Measurements from ENCODE around the gene RNF128.
"Not testable (repeated sequence)": the region's sequence is repeated elsewhere in the genome, so short reads cannot be mapped to it uniquely, and the experiment has no call there.

RNF128 gene

DNA sequence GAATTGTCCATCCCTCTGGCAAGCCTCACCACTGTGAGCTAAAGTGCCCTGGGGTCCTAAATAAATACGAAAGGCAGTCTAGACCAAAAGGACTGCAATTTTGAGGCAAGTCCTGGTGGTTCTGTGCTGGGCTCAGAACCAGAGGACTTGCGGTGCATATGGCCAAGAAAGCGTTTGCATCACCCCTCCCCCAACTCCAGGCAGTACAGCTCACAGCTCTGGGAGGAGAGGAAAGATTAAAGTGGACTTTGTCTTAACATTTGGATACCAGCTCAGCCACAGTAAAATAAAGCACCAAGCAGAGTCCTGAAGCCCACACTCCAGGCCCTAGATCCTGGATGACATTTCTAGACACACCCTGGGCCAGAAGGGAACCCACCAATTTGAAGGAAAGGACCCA lies 24.9 kb downstream of the RNF128 start:
- DNase-seq = no peak

DNA sequence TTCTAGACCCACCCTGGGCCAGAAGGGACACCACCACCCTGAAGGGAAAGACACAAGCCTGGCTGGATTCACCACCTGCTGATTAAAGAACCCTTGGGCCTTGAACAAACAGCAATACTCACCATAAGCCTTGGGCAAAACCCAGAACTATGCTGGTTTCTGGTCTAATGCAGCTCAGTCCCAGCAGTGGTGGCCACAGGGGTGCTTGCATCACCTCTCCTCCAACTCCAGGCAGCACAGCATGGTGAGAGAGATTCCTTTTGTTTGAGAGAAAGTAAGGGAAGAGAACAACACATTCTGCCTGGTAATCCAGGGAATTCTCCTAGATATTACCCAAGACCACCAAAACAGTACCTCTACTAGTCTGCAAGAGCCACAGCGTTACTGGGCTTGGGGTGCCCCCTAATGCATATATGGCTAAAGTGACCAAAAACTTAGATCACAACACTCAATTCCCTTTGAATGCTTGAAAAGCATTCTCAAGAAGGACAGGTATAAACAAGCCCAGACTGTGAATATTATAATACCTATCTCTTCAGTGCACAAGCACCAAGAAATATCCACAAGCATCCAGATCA lies 25.7 kb downstream of the RNF128 start:
- DNase-seq = no peak

DNA sequence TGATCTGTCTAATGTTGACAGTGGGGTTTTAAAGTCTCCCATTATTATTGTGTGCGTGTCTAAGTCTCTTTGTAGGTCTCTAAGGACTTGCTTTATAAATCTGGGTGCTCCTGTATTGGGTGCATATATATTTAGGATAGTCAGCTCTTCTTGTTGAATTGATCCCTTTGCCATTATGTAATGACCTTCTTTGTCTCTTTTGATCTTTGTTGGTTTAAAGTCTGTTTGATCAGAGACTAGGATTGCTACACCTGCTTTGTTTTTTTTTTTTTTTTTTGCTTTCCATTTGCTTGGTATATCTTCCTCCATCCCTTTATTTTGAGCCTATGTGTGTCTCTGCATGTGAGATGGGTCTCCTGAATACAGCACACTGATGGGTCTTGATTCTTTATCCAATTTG lies 42.8 kb downstream of the RNF128 start:
- DNase-seq = not testable (repeated sequence)

DNA sequence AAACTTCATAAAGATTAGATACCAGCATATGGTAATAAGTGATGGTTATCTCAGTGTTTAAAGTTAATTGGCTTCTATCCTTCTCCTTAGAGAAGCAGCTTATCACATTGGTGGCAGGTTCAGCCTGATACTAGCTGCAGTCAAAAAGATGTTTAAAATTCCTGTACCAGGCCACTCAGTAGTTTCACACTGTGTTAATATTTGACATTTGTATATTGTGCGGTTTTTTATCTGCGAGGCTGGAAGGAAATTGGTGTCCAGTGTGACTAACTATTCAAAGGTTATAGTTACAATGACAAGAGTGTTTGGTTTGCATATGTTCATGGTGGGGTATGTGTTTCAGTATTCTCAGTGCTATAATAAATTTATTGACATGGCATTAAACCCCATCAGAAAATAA lies 48.5 kb downstream of the RNF128 start:
- no peak for DNase-seq

DNA sequence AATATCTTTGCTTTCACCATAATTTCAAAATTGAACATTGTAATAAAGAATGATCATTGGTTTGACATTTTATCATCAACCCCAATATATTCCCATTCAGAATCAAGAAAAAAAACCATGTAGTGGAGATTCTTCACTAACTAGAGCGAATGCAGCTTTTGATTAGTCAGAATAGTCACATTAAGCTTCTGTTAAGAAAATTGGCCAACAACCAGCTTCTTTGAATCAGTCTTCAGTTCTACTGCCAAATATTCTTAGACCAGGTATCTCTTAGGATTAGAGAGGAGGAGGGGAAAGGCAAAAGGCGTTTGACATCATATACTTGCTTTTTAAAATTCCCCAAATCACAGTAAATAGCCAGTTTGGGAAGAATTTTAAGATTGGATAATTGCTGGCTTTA lies 53.8 kb downstream of the RNF128 start:
- no peak for DNase-seq

DNA sequence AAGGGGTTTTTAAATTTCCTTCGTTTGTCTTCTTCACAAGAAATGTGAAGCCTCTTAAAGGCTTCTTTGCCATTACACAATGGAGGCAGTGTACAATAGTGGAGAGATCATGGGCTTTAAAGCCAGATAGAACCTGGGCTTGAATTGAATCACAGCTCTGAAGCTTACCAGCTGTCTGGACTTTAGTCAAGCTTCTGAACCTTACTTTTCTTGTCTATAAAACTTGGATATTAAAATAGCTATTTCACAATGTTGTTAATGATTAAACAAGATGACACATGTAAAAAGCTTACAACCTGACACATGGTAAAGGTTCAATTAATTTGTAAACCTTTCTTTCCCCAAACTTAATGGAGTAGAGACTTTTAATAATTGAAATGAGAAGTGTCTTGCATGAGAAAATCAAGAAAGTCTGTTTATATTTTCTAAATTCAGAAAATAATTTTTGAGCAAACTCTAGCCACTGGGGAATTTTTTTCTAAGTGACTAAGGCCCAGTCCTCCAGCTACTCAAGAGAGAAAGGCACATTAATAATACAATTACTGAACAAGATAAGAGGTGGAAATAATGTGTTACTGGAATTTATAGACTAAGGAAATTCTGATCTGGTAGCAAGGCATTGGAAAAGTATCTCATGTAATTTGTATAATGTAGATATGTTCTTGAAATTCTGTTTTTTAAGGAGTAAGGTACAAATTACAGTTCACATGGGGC lies 54.3 kb downstream of the RNF128 start:
- no peak for DNase-seq

DNA sequence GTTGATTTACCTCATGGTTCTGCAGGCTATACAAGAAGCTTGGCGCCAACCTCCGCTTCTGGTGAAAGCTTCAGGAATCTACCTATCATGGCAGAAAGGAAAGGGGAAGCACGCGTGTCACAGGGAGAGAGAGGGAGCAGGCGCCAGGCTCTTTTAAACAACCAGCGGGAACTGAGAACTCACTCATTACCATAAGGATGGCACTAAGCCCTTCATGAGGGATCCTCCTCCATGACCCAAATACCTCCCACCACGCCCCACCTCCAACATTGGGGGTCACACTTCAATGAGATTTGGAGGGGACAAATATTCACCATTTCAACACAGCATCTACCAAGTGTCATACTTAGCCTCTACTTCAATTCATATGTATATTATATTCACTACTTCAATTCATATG lies 57.2 kb downstream of the RNF128 start:
- no peak for DNase-seq

DNA sequence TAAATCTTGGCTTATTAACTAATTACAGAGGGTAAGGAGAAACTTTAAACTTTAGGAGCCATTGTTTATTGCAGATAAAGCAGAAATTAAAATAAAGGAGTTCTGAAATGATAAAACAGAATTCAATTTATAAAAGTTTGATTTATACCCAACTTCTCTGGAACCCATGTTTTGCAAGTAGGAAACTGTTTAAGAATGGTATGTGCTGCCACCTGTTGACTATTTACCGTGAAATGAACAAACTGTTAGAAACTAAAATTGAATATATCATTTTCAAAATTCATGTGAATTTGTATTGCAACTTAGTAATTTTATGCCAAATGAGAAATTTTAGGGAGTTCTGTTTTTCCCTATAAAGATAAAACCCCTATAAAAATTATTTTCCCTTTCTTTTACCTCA lies 65.0 kb downstream of the RNF128 start:
- no peak for DNase-seq

DNA sequence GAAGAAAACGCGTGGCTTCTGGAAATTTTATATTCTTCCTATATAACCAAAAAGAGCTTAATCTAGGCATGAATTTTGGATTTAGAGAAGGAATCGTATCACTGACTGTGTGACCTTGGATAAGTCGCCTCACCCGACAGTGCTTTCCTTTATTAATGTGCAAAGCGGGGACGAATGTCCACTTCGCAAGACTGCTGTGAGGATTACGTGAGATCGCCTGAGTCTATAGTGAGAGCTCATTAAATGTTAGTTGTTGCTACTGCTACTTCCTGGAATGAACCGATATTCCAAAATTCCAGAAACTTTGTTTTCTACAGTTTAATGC lies 75.5 kb downstream of the RNF128 start:
- no peak for DNase-seq

DNA sequence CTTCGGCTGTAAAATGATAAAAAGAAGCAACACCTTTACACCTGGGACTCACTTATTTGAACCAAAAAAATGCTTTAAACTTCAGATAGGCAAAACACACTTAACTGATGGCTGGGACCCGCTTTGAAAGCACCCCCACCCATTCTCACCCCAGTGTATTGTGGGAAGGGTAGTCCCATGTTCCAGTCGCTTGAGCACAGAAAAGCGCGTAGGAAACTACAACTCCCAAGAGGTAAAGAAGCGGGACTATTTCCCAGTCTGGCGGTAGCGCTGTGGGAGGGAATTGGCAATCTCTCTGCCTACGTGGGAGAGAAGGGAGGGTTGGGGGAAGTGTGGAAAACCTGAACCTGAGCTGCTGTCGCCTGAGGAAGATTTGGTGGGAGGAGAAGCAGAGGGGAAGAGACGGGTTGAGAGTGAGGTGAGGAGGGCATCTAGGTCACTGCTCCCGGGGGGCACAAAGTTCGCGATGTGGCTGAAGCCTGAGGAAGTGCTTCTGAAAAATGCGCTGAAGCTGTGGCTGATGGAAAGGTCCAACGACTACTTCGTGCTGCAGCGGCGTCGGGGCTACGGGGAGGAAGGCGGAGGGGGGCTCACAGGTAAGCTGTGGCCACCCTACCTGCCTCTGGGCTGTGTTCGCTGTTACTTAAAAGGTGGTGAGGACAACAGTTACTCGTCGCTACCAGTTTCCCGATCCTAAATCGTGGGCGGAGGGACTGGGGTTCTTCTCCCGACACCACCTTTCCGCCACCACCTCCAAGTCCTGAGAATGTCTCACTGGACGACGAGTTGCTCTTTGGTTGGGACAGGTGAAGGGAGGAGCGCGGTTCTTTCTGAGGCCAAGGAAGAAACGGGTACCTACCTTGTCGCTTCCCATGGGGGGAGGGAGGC lies 76.1 kb downstream of the RNF128 start, which contains the start of gene TBC1D8B:
TBC1D8B (plus strand) TSS at position 286 of the 888 bp plus-strand sequence; CDS start at position 467, 181 bp downstream.
- peak; percentile 27 for DNase-seq

DNA sequence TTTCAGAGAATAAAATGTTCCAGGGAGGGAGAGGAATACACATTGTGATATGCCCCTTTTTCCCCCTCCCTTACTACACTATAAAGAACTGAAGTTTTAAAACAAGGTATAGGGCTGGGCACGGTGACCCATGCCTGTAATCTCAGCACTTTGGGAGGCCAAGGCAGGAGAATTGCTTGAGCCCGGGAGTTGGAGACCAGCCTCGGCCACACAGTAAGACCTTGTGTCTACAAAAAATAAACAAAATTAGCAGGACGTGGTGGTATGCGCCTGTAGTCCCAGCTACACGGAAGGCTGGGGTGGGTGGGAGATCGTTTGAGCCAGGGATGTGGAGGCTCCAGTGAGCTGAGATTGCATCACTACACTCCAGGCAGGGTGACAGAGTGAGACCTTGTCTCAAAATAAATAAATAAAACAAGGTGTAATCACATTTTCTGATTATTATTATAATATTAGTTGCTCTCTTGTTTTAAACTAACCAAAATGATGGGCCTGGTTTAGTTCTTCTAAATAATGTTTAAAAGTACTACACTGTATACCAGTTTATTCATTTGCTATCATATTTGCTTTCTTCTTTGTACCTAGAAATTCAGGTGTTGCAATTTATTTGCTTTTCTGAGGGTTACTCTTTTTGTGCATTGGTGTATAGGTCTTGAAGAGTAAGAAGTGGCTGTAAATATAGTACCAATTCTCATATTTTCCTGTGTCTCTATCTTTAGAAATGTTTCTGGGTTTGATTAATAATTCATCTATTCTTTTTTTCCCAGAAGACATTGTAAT lies 84.8 kb downstream of the RNF128 start:
- DNase-seq = no peak

DNA sequence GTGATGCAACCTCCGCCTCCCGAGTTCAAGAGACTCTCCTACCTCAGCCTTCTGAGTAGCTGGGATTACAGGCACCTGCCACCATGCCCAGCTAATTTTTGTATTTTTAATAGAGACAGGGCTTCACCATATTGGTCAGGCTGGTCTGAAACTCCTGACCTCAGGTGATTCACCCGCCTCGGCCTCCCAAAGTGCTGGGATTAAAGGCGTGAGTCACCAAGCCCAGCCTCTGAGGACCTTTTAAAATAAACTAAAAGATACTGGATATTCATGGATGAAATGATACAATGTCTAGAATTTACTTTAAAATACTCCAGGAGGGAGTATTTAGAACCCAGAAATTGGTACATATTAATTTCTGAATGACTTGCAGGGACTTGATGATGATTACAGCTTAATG lies 86.4 kb downstream of the RNF128 start:
- not testable (repeated sequence) for DNase-seq

DNA sequence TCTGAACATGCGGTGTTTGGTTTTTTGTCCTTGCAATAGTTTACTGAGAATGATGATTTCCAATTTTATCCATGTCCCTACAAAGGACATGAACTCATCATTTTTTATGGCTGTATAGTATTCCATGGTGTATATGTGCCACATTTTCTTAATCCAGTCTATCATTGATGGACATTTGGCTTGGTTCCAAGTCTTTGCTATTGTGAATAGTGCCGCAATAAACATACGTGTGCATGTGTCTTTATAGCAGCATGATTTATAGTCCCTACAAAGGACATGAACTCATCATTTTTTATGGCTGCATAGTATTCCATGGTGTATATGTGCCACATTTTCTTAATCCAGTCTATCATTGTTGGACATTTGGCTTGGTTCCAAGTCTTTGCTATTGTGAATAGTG lies 87.6 kb downstream of the RNF128 start:
- DNase-seq = not testable (repeated sequence)
